ENCODE results near the gene RASSF3. TPM values are rescaled to one million over a fixed set of nuclear protein-coding genes. Genes with fewer than 3 reads are reported as not detected.
A peak's percentile ranks its signal among the peaks of the same experiment; 100 is the strongest.
"Not testable (repeated sequence)": the region's sequence is repeated elsewhere in the genome, so short reads cannot be mapped to it uniquely, and the experiment has no call there.

RASSF3 gene
- total RNA-seq, 1 donor from 2014 or later = 11.2 TPM

DNA sequence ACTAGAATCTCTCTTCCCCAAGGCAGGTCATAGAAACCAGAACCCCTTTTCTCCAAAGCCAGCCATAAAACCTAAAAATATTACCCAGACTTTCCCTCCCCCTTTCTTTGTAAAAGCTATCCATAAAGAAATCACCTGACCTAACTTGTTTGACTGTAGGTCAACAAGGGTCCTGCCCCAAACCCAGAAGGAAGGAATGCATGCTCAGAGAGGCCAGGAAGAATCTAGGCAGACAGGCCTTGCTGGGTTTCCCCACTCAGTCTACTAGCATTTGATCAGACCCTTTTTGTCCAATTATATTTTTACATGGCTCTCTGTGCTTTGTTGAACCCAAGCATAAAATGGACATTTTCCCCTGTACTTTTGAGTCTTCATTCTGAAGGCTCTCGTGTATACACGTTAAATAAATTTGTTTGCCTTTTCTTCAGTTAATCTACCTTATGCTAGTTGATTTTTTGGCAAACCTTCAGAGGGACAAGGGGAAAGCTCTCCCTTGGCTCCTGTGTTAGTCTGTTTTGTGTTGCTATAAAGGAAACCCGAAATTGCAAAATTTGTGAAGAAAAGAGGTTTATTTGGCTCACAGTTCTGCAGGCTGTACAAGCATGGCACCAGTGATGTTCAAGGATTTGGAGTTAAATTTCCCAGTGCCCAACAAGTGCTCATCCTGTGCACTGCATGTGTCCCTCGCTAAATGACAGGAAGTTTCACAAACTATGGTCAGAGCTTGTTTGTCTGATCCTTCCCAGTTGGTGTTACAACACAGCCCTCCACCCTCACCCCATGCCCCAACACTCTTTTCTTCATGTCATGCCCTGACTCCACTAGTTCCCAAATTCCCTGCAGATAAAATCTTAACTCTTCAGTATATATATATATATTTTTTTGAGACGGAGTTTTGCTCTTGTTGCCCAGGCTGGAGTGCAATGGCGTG is 14.2 kb upstream of the RASSF3 start:
- DNase-seq (ENCODE audit: low spot score) (no peak), ATAC-seq (peak; percentile 64)

DNA sequence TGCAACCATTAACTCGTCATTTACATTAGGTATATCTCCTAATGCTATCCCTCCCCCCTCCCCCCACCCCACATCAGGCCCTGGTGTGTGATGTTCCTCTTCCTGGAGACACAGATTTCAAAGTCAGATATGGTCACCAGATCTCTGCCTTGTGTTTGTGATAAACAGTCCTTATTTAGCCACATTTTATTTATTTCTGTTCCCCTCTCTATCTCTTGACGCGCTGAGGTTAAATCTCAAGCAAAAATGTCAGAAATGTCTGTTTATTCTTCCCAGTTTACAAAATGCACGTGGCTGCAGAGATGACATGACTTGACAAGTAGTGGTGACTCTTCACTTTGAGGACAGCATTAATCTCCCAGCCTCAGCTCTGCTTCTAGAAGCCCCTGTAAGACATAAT is 11.5 kb upstream of the RASSF3 start:
- no peak for DNase-seq (ENCODE audit: low spot score)
- ATAC-seq = no peak

DNA sequence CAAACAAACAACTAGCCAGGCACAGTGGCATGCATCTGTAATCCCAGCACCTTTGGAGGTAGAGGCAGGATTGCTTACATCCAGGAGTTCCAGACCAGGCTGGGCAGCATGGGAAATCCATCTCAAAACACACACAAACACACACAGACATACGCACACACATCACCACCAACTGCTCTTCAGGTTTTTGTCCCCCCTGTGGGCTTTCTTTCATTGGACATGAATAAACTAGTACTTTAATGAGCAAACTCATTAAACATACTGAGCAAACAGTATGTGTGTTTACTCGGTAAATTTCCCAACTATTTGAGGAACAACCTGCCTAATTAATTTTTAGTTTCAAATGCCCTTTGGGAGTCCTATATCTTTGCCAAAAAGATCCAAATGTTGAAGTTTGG is 10.1 kb upstream of the RASSF3 start:
- DNase-seq (ENCODE audit: low spot score) (no peak), ATAC-seq (no peak)

DNA sequence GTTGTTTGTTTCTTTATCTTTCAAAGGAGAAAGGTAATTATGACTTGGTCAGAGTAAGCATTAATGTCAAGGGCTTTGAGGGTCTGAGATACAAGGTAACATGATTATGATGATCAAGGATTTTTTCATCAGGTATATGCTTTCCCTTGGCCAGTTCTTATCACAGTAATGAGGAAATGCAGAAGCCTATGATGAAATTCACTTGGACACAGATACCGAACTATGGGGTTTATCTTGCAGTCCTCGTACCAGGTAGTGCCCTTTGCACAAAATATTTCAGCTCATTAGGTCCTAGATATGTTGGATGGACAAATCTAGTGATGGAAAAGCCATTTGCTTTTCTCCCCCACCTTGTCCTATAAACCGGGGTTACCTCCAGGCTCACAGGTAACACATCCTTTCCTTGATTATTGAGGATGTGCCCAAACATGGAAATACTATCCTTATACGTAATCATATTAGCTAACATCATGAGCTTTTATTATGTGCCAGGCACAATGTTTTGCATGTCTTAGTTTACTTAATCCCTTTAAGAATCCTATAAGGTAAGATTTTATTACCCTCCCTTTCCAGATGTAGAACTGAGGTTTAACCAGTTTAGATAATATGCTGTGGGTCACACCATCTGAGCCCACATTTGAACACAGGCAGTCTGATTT is 7.0 kb upstream of the RASSF3 start:
- no peak for DNase-seq (ENCODE audit: low spot score)
- ATAC-seq = peak; percentile 89

DNA sequence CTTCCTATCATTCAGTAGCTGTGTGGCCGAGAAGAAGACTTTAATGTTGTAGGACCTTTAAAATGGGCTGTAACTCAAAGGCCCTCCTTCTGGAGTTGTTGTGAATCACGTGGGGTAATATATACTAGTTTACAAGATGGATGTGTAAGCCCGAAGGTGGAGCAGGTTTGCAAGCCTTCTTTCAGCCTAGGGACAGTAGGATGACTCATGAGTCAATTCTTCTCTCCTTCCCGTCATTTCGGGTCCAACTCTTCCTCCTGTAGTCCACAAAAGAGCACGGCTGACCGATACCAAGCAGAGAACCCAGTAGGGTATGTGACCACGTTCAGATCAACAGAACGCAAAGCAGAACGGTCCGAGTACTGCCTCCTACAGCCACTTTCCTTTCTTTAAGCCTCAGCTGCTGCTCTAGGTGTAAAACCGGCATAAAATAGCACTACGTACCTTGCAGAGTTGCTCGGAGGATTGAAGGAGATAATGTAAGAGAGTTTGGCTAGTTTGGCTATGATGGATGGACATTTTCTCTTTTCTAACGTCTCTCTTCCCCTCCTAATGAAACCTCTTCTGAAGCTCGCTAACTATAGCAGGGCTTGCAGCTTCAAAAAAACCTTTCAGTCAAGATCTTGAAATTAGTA is 1.3 kb upstream of the RASSF3 start:
- ATAC-seq (peak; percentile 2), DNase-seq (ENCODE audit: low spot score) (no peak)

DNA sequence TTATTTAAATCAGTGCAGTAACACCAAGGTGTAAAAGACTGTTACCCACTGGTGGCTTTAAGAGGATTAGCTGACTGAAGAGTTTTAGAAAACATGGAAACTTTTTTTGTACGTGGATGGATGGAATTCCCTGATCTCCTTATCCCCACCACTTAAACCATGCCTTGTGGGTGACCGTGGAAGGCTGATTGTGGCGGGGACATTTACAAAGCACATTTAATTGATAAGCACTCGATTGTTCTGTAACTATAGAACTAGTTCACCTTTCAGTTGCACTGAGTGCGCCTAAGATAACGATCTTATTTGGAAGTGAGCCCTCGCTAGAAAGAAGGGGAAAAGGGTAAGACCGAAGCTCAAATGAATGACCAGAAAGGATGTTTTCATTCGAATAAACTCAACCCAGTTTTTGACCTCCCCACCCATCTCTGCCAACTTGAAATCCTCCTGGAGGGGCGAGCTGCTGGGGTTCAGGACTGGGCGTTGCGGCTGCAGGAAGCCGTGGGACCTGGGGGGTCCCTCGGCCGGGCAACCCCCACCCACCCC is 688 bp upstream of the RASSF3 start:
- ATAC-seq (peak; percentile 8), DNase-seq (ENCODE audit: low spot score) (no peak)

DNA sequence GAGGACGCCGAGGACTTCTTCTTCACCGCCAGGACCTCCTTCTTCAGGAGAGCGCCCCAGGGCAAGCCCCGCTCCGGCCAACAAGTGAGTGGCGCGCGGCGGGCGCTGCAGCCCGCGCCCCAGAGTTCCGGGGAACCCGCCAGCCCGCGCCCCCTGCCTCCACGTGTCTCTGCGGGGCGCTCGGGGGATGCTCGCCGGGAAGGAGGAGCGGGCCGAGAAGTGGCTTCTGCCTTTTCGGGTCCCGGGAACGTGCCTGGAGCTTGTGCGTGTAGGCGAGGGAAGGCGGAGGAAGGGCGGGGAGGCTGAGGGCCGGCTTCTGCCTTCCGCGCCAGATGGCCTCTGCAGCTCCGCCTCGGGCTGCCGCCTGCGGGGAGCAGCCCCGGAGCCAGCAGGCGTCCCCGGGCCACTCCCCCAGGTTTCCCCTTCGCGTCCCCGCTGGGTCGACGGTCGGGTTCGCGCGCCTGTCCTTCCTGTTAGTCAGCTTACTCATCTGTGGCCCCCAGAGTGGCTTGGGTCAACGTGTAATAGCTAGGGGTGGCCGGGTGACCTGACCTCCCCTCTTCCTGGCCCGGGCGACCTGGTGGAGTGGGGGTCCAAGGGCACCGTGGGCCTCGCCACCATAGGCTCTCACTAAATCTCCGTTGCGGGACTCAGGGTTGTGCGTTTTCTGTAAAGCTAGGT is 505 bp downstream of the RASSF3 start:
- peak; percentile 65 for DNase-seq (ENCODE audit: low spot score)
- ATAC-seq = peak; percentile 76

DNA sequence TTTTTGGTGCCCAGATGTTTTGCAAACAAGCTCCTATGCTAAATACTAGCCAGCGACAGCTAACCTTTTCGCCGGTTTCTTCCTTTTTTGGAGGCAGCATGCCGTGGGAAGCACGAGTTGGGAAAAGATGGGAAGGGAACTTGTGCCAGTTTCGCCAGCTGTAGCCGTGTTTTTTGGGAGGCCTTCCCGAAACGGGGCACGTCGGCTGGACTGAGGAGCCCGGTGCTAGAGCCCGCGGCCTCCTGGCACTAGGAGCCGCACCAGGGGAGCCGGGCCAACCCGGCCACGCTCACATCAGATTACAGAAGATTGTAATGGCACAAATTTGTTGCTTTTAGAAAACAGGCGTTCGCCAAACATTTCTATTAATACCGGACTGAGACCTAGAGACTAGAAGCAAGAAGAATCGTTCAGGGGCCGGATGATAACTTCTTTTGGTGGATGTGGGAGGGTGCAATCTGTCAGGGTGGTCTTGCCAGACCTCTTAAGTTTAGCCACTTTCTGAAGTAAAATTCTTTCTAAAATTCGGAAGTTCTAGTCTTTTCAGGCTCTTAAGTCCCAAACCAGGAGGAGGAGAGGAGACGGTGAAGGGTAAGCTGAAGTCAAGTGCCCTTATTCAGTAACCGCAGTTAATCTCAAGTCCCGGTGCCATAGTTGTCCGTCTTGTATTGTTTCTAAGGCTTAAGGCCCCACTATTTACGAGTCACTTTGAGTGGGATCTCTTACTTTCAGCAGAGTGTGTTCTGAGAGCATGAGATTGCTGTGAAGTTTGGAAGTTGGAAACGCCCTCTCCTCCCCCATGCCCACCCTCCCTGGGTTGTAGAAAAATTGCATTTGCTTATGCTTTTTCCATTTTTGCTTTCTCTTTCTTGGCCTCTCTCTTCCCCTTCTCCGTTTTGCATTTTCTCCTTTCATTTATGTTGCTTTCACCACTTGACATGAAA is 1.3 kb downstream of the RASSF3 start:
- ATAC-seq (peak; percentile 58), DNase-seq (ENCODE audit: low spot score) (peak; percentile 60)

DNA sequence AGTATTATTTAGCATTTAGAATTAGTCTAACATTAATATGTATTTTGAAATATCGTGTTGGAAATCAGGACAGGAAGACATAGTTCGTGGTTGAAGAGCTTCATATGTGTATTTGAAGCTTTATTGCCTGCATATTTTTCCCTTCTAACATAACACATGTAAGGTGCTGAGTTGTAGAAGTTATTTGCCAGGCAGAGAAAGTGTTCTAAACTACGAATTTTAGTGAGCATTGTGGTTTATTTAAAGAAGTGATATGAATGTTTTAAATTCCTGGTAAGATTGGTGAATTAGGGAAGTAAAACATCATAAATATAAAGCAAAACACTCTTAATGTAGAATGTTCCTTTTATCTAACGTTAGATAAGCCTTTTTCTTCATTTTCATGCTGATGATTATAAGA is 2.5 kb downstream of the RASSF3 start:
- no peak for ATAC-seq
- DNase-seq (ENCODE audit: low spot score) = no peak

DNA sequence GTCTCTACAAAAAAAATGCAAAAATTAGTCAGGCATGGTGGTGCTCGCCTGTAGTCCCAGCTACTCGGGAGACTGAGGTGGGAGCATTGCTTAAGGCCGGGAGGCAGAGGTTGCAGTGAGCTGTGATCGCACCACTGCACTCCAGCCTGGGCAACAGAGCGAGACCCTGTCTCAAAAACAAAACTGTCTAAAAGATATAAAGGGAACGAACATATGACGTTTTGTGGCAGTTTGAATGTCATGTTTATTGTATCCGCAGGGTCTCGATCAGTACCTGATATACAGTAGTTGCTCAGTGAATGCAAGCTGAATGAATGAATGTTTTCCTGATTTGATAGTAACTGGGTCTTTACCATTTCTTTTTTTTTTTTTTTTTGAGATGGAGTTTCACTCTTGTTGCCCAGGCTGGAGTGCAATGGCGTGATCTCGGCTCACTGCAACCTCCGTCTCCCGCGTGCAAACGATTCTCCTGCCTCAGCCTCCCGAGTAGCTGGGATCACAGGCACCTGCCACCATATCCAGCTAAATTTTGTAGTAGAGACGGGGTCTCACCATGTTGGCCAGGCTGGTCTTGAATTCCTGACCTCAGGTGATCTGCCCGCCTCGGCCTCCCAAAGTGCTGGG is 3.6 kb downstream of the RASSF3 start:
- not testable (repeated sequence) for ATAC-seq; DNase-seq (ENCODE audit: low spot score)

DNA sequence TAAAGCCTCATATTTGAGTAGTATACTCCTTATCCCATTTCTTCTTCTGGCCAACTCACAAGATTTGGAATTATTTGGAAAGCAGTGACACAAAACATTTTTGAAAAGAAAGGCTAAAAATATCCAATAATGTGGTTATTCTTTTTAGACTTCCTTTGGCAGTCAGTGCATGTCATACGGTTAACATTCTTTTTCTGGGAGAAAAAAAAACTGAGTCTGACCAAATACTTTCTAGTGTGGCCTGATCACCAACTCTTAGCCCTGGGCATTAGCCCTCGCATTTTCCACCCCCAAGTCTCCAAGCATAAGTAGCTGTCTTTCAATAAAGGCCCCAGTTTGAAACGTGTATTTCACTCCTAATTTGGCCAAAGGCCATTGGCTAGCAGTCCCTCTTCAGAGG is 5.9 kb downstream of the RASSF3 start:
- no peak for DNase-seq (ENCODE audit: low spot score)
- ATAC-seq = no peak

DNA sequence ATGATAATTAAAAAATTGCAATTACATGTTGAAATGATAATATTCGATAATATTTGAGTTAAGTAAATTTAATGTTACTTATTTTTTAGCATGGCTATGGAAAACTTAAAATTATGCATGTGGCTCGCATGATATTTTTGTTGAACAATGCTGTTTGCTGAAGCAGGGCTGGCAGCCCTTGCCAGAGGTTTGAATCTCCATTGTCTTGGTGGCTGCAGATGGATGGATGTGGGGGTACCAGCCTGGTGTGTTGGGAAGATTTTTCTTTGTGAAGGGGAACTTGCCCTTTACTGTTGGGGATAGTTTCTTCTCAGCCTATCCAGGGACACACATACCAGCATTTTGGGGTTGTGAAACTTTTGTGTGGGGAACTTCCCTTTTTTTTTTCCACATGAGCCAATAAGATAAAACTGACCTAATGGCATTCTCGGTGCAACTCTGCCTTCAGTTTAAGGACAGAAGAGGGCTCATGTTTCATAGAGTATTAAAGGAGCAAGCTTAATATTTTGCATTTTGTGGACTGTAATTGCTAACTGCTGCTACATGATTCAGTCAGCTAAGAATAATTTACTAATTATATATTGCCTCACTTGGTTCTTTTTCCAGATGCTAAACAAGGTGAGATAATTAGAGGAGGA is 8.8 kb downstream of the RASSF3 start:
- DNase-seq (ENCODE audit: low spot score) = no peak
- ATAC-seq = peak; percentile 49

DNA sequence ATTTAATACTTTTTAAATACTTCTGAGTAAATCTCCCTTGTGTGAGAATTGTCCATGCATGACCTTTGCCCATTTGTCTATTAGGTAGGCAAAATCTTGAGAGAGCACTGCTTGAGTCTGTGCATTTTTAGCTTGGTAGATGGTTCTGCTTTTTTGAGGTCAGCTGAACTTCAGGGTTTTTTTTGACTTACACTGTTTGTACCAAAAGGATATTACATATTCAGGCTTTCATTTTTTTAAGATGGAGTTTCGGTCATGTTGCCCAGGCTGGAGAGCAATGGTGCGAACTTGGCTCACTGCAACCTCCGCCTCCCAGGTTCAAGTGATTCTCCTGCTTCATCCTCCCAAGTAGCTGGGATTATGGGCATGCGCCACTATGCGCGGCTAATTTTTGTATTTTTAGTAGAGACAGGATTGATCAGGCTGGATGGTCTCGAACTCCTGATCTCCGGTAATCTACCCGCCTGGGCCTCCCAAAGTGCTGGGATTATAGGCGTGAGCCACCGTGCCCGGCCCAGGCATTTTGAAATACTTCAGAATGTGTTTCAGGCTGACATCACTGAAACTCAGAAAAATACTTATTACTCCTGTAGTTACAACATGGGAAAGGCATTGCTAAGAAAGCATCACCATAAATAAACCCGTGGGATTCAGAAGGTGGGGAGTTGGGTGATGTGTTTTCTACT is 11.1 kb downstream of the RASSF3 start:
- ATAC-seq (no peak), DNase-seq (ENCODE audit: low spot score) (no peak)

DNA sequence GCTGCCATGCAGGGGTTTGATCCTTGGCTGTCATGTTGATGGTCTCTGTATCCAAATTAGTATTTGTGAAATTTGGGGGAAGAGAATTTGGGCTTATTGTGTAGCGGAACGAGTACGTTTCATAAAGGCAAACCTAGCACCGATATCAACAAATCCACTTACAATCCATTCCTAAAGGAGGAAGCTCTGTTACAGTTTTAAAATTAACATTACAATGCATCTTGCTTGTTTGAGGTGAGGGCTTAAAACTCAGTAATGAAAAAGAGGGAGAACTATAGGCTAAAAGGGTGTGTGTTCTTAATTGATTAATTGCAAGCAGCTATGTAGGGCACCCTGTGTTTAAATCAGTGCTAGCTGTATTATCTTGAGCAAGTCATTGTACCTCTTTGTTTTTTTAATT is 13.7 kb downstream of the RASSF3 start:
- DNase-seq (ENCODE audit: low spot score) = no peak
- ATAC-seq = no peak

DNA sequence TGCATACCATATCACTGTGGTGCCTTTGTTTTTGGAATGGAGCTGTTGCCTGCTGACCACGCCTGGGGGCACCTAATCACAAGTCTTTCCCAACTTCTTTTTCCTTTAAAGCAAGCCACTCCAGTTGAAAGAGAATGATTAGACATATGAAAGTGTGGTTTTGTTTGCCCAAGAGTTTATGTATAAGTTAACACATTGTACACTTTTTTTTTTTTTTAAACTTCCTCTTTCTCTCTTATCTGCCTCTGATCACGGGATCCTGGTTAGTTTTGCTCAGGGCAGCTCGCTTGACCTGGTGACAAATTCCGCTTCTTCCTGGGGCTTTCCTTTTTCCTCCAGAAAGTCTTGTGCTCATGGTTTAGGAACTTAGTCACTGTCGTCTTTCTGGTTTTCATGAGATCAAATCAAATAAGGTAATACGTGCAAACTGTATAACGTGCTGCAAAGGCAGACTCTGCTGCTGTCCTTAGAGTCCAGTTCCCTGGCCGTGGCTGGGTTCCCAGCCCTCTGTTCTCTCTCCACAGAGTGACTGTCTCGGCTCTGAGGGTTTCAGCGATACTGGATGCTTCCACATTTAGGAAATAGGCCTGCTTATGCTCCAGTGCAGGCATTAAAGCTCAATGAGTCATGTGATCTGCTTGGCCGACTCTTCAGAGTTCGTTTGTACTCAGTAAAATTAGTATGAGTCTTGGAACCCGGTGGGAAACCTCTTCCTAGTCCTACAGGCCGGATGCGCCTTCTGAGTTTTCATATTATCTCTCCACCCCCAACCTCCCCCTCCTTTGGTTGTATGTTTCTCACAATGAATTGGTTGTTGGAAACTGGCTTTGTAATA is 15.2 kb downstream of the RASSF3 start:
- ATAC-seq = peak; percentile 96
- peak; percentile 61 for DNase-seq (ENCODE audit: low spot score)

DNA sequence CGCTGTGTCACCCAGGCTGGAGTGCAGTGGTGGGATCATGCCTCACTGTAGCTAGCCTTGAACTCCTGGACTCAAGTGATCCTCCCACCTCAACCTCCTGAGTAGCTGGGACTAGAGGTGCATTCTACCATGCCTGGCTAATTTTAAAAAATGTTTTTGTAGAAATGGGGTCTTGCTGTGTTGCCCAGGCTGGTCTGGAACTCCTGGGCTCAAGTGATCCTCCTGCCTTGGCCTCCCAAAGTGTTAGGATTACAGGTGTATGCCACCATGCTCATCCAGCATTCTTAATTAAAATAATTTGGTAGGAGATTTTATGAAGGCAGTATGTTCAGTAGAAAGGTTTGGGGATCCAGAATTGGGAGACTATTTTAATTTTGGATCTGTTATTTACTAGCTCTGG is 16.3 kb downstream of the RASSF3 start:
- DNase-seq (ENCODE audit: low spot score); ATAC-seq: not testable (repeated sequence)

DNA sequence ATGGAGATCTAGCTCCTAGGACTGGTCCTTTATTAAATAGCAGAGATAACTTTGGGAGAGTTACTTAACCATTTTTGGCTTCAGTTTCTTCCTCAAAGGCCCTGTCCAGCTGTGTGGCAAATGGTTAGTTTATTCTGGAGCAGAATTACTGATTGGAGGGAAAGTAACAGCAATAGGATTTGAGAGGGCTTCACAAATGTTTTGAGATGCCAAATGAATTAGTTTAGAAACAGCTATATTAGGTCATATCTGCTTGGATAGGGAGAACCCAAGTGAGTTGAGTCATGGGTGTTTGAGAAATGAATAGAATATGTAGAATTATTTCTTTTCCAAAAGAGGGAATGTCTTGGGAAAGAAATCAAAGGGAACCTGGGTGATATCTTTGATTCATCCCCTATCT is 17.5 kb downstream of the RASSF3 start:
- ATAC-seq = no peak

More for the DNA sequence above, 17.5 kb downstream of the RASSF3 start:
- DNase-seq (ENCODE audit: low spot score) = no peak
